Liver (tissue), 9 donors: ENCODE measurements around the gene GLP2R. TPM values are rescaled to one million over a fixed set of nuclear protein-coding genes. Genes with fewer than 3 reads are reported as not detected.

Source experiments
- DNase-seq: peaks from one replicate; pipeline ENCODE4 v3.0.0-alpha.2; 2017; ENCODE audit warnings: low spot score
- H3K27ac ChIP-seq, 2 donors: one replicate each; pipeline ENCODE4 v1.7.0; 2013; ENCODE audit warnings: inconsistent platforms in 2 of 2, low read length in 2 of 2, control low read depth in 1 of 2, low read depth in 1 of 2, mild to moderate bottlenecking in 1 of 2
- H3K27me3 ChIP-seq, 4 donors: one replicate each; pipeline versions ENCODE4 v1.6.1 to v1.7.0; 2013; ENCODE audit warnings: low read length in 3 of 4, inconsistent platforms in 1 of 4, mild to moderate bottlenecking in 1 of 4, moderate library complexity in 1 of 4; ENCODE audit not compliant: control insufficient read depth in 4 of 4, insufficient read depth in 4 of 4
- H3K36me3 ChIP-seq, 4 donors: one replicate each; pipeline versions ENCODE4 v1.6.1 to v1.7.0; 2013; ENCODE audit warnings: low read length in 3 of 4, mild to moderate bottlenecking in 3 of 4, low read depth in 1 of 4, moderate library complexity in 1 of 4; ENCODE audit not compliant: control insufficient read depth in 4 of 4, insufficient read depth in 3 of 4
- H3K4me1 ChIP-seq, 4 donors: one replicate each; pipeline versions ENCODE4 v1.6.1 to v1.7.0; 2013; ENCODE audit warnings: low read length in 3 of 4, mild to moderate bottlenecking in 3 of 4, moderate library complexity in 1 of 4; ENCODE audit not compliant: control insufficient read depth in 4 of 4, insufficient read depth in 4 of 4
- H3K4me3 ChIP-seq, 3 donors: one replicate each; pipeline versions ENCODE4 v1.6.1 to v1.7.0; 2013; ENCODE audit warnings: low read length in 3 of 3, control low read depth in 1 of 3, low read depth in 1 of 3, mild to moderate bottlenecking in 1 of 3
- H3K9ac ChIP-seq, 2 donors: one replicate each; pipeline ENCODE4 v1.7.0; 2013; ENCODE audit warnings: low read length in 2 of 2, mild to moderate bottlenecking in 2 of 2, moderate library complexity in 2 of 2, control low read depth in 1 of 2, low read depth in 1 of 2
- H3K9me3 ChIP-seq, 4 donors: one replicate each; pipeline versions ENCODE4 v1.6.1 to v1.7.0; 2013; ENCODE audit warnings: low read length in 3 of 4; ENCODE audit not compliant: control insufficient read depth in 4 of 4
- EGR1 ChIP-seq, 2 donors: IDR thresholded peaks; 2 replicates each; pipeline ENCODE4 v1.6.1; 2016 to 2018; ENCODE audit warnings: antibody characterized with exemption in 2 of 2, low read depth in 2 of 2
- FOXA1 ChIP-seq: IDR thresholded peaks from 2 replicates; pipeline ENCODE4 v1.6.1; 2016; ENCODE audit warnings: antibody characterized with exemption
- FOXA2 ChIP-seq: IDR thresholded peaks from 2 replicates; pipeline ENCODE4 v1.6.1; 2016; ENCODE audit warnings: antibody characterized with exemption
- GABPA ChIP-seq, 2 donors: IDR thresholded peaks in 1 of 2; conservative IDR thresholded peaks in 1 of 2; 2 replicates each; pipeline ENCODE4 v1.6.1; 2016; ENCODE audit warnings: antibody characterized with exemption in 2 of 2, mild to moderate bottlenecking in 1 of 2, moderate library complexity in 1 of 2
- HNF4A ChIP-seq, 2 donors: conservative IDR thresholded peaks; 2 replicates each; pipeline ENCODE4 v1.6.1; 2016; ENCODE audit warnings: antibody characterized with exemption in 2 of 2, mild to moderate bottlenecking in 2 of 2
- HNF4G ChIP-seq: IDR thresholded peaks from 2 replicates; pipeline ENCODE4 v1.6.1; 2016; ENCODE audit warnings: antibody characterized with exemption
- JUND ChIP-seq, 2 donors: IDR thresholded peaks; 2 replicates each; pipeline ENCODE4 v1.6.1; 2016; ENCODE audit warnings: antibody characterized with exemption in 2 of 2
- RAD21 ChIP-seq, 2 donors: IDR thresholded peaks; 2 replicates each; pipeline ENCODE4 v1.6.1; 2016; ENCODE audit warnings: antibody characterized with exemption in 2 of 2, mild to moderate bottlenecking in 2 of 2
- RXRA ChIP-seq, 2 donors: IDR thresholded peaks; 2 replicates each; pipeline ENCODE4 v1.6.1; 2017 to 2018; ENCODE audit warnings: antibody characterized with exemption in 2 of 2, mild to moderate bottlenecking in 1 of 2
- SP1 ChIP-seq: IDR thresholded peaks from 2 replicates; pipeline ENCODE4 v1.6.1; 2018; ENCODE audit warnings: antibody characterized with exemption, mild to moderate bottlenecking
- TAF1 ChIP-seq: conservative IDR thresholded peaks from 2 replicates; pipeline ENCODE4 v1.6.1; 2016; ENCODE audit warnings: antibody characterized with exemption, mild to moderate bottlenecking
- WGBS: extraction: QIAGEN DNeasy Blood & Tissue Kit; methylation state at CpG from one replicate; pipeline ENCODE4 v1.1.7; 2013; 5-methylcytosine and 5-hydroxymethylcytosine counted together
- polyA plus RNA-seq, 2 donors: library from polyadenylated mRNA; stranded (reverse) in 1 of 2; unstranded in 1 of 2; fragments of 200-250 nt in 1 of 2; fragments of >200 nt in 1 of 2; fragmentation: Nextera tagmentation in 1 of 2; extraction: Ambion mirVana in 1 of 2; gene quantifications; one replicate each; pipeline versions ENCODE4 v1.2.1 to v1.2.3, GENCODE V29; 2013 to 2015
- total RNA-seq, 2 donors: library from RNA; depleted of rRNA; stranded (reverse); fragments of >200 nt; gene quantifications; one replicate each; pipeline ENCODE4 v1.2.3, GENCODE V29; 2014
- TF ChIP-seq, protein P1 (sequence below): IDR thresholded peaks from 2 replicates; pipeline ENCODE4 v1.6.1; 2016; ENCODE audit warnings: antibody characterized with exemption
- TF ChIP-seq, protein P2 (sequence below): IDR thresholded peaks from 2 replicates; pipeline ENCODE4 v1.6.1; 2016; ENCODE audit warnings: antibody characterized with exemption
- TF ChIP-seq, protein P3 (sequence below): IDR thresholded peaks from 2 replicates; pipeline ENCODE4 v1.6.1; 2016; ENCODE audit warnings: antibody characterized with exemption, mild to moderate bottlenecking
- TF ChIP-seq, protein P4 (sequence below): fragments of 150-350 bp; IDR thresholded peaks from 2 replicates; pipeline ENCODE4 v1.5.1; 2017; ENCODE audit warnings: improper control_type of control experiment, low read depth, low read length; ENCODE audit not compliant: missing input control
- donor health status: healthy.
- donor health status: healthy.
- donor health status: healthy.
- donor health status: healthy.
- donor health status: healthy.

The GLP2R gene
- total and polyA plus RNA-seq, 4 donors, result 0.39 to 1.4 (median 0.58) TPM

DNA sequence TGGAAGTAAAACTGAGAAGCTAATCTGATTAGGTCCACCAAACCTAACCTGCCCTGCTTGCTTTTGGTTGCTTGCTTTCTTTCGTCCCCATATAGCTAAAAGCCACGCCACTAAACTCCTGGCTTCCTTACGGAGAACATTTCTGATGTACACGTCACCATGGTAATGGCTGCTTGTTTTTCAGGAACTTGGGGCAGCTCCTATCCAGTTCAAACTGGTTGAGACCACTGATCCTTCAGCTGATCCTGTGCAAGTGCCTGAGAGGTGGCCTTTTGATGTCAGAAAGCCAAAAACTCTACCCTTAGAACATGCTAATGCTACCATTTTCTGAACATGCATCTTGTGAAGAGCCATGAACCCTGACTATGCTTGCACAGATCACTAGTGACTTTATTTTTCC, 20.0 kb upstream of the GLP2R start:
- WGBS, result 70% methylated on average over 4 of the region's 4 CpGs
- H3K27me3 ChIP-seq, result peaks cover 0 to 4% (median 2%) of the 10 kb centered on the region in 4 donors
- no peaks in the 10 kb centered on the region for H3K4me1 ChIP-seq
- DNase-seq, result no peak
- H3K9me3 ChIP-seq, result no peaks in the 10 kb centered on the region
- no peak for TF ChIP-seq SP1
- no peak for TF ChIP-seq GABPA (IDR thresholded peaks at IDR 0.05 in 1 of 2, conservative IDR thresholded peaks at IDR 0.05 in 1 of 2)
- TF ChIP-seq, protein P1, sequence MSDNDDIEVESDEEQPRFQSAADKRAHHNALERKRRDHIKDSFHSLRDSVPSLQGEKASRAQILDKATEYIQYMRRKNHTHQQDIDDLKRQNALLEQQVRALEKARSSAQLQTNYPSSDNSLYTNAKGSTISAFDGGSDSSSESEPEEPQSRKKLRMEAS, result no peak
- TF ChIP-seq, protein P2, sequence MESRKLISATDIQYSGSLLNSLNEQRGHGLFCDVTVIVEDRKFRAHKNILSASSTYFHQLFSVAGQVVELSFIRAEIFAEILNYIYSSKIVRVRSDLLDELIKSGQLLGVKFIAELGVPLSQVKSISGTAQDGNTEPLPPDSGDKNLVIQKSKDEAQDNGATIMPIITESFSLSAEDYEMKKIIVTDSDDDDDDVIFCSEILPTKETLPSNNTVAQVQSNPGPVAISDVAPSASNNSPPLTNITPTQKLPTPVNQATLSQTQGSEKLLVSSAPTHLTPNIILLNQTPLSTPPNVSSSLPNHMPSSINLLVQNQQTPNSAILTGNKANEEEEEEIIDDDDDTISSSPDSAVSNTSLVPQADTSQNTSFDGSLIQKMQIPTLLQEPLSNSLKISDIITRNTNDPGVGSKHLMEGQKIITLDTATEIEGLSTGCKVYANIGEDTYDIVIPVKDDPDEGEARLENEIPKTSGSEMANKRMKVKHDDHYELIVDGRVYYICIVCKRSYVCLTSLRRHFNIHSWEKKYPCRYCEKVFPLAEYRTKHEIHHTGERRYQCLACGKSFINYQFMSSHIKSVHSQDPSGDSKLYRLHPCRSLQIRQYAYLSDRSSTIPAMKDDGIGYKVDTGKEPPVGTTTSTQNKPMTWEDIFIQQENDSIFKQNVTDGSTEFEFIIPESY, result no peak
- TF ChIP-seq, protein P3, sequence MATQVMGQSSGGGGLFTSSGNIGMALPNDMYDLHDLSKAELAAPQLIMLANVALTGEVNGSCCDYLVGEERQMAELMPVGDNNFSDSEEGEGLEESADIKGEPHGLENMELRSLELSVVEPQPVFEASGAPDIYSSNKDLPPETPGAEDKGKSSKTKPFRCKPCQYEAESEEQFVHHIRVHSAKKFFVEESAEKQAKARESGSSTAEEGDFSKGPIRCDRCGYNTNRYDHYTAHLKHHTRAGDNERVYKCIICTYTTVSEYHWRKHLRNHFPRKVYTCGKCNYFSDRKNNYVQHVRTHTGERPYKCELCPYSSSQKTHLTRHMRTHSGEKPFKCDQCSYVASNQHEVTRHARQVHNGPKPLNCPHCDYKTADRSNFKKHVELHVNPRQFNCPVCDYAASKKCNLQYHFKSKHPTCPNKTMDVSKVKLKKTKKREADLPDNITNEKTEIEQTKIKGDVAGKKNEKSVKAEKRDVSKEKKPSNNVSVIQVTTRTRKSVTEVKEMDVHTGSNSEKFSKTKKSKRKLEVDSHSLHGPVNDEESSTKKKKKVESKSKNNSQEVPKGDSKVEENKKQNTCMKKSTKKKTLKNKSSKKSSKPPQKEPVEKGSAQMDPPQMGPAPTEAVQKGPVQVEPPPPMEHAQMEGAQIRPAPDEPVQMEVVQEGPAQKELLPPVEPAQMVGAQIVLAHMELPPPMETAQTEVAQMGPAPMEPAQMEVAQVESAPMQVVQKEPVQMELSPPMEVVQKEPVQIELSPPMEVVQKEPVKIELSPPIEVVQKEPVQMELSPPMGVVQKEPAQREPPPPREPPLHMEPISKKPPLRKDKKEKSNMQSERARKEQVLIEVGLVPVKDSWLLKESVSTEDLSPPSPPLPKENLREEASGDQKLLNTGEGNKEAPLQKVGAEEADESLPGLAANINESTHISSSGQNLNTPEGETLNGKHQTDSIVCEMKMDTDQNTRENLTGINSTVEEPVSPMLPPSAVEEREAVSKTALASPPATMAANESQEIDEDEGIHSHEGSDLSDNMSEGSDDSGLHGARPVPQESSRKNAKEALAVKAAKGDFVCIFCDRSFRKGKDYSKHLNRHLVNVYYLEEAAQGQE, result no peak
- TF ChIP-seq RAD21 (IDR thresholded peaks at IDR 0.05), result no peak
- TF ChIP-seq HNF4A (conservative IDR thresholded peaks at IDR 0.05), result no peak
- no peak for TF ChIP-seq FOXA2
- TF ChIP-seq HNF4G, result no peak
- no peak for TF ChIP-seq TAF1
- no peak for TF ChIP-seq JUND (IDR thresholded peaks at IDR 0.05)
- TF ChIP-seq RXRA (IDR thresholded peaks at IDR 0.05), result no peak
- TF ChIP-seq, protein P4, sequence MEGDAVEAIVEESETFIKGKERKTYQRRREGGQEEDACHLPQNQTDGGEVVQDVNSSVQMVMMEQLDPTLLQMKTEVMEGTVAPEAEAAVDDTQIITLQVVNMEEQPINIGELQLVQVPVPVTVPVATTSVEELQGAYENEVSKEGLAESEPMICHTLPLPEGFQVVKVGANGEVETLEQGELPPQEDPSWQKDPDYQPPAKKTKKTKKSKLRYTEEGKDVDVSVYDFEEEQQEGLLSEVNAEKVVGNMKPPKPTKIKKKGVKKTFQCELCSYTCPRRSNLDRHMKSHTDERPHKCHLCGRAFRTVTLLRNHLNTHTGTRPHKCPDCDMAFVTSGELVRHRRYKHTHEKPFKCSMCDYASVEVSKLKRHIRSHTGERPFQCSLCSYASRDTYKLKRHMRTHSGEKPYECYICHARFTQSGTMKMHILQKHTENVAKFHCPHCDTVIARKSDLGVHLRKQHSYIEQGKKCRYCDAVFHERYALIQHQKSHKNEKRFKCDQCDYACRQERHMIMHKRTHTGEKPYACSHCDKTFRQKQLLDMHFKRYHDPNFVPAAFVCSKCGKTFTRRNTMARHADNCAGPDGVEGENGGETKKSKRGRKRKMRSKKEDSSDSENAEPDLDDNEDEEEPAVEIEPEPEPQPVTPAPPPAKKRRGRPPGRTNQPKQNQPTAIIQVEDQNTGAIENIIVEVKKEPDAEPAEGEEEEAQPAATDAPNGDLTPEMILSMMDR, result no peak
- no peak for TF ChIP-seq FOXA1
- H3K4me3 ChIP-seq, result no peak overlapping the region
- no peak overlapping the region for H3K9ac ChIP-seq
- H3K36me3 ChIP-seq, result no peaks in the 10 kb centered on the region
- no peak overlapping the region for H3K27ac ChIP-seq

DNA sequence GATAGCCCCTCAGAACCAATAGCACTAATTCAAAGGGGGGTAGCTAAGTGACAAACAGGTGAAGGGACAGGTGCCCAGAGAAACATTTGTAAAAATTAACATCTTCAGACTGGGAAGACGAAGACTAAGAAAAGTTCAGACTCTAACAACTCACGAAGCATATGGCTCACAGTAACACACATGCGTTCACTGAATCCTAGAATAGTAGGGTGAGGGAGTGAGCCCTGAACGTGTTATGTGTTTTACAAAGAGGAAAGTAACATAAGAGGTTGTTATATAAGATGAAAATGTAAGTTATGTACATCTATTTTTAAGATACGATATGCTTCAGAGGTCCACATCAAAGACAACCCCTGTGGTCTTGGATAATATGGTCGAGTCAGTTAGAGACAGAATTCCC, 19.0 kb upstream of the GLP2R start:
- peaks cover 0 to 8% (median 2%) of the 10 kb centered on the region in 4 donors for H3K27me3 ChIP-seq
- 69% methylated on average over 6 of the region's 6 CpGs for WGBS
- H3K4me3 ChIP-seq, result no peak overlapping the region

More for the DNA sequence above, 19.0 kb upstream of the GLP2R start:
- TF ChIP-seq EGR1 (IDR thresholded peaks at IDR 0.05; ENCODE audit: low read depth in 2 of 2) (no peak), GABPA (IDR thresholded peaks at IDR 0.05 in 1 of 2, conservative IDR thresholded peaks at IDR 0.05 in 1 of 2) (no peak), SP1 (no peak), JUND (IDR thresholded peaks at IDR 0.05) (no peak), HNF4G (no peak)
- TF ChIP-seq, protein P4, result no peak
- TF ChIP-seq, protein P1, result no peak
- TF ChIP-seq, protein P2, result no peak
- Histone ChIP-seq H3K9me3 (no peaks in the 10 kb centered on the region), H3K4me1 (no peaks in the 10 kb centered on the region), H3K27ac (no peak overlapping the region), H3K36me3 (no peaks in the 10 kb centered on the region), H3K9ac (no peak overlapping the region)
- DNase-seq, result no peak
